ENCODE data around the gene CLCN6. TPM values are rescaled to one million over a fixed set of nuclear protein-coding genes. Genes with fewer than 3 reads are reported as not detected.

Gene CLCN6
- total and polyA plus RNA-seq, 2 of the 13 experiments (the other 11 are each of a cell fraction or from before 2014, with no cell fraction given) = 14.9 to 19.3 TPM

DNA sequence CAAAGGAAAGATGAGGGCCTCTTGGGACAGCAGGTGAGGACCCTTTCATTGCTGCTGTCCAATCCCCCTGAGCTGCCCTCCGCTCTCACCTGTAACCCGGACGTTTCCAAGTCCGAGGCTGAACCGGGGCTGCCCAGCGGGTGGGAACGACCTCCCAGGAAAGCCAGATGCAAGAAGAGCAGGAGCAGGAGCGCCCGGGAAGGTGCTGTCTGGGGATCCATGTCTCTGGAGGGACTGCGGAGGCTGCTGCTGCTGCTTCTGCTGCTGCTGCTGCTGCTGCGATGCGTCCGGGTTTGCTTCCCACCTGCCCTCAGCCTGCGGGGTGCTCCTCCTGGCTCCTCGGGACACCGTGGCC, 52.6 kb downstream of the CLCN6 start, which contains the start of gene NPPB:
Gene NPPB (minus strand): TSS at position 333 of the 355 bp plus-strand sequence. CDS start 112 bp downstream, at position 221.
- Histone ChIP-seq H3K79me2 (ENCODE audit: insufficient read depth, low read length) (no peaks in the 10 kb centered on the region), H3K4me3 (replicated peaks in 1 of 3; ENCODE audit: insufficient read depth in 1 of 3, low read depth in 2 of 3, low read length in 3 of 3) (peak within 1 kb of the TSS in 2 of 3 experiments; percentile 17 to 51; a peak in 2 of 6 replicates), H4K20me1 (ENCODE audit: insufficient read depth, low read length) (no peaks in the 10 kb centered on the region), H3K4me1 (ENCODE audit: insufficient read depth, low read length) (no peaks in the 10 kb centered on the region), H3K9ac (ENCODE audit: insufficient read depth, low read depth, low read length) (no peak within 1 kb of the TSS), H3K27me3 (ENCODE audit: control insufficient read depth in 1 of 2, insufficient read depth in 2 of 2, low read length in 2 of 2) (peaks cover 2 to 28% of the 10 kb centered on the region in 2 experiments; a peak in 4 of 5 replicates), H3K27ac (ENCODE audit: extremely low read length, insufficient read depth, low read length) (no peak within 1 kb of the TSS), H3K4me2 (ENCODE audit: low read depth, low read length) (peak within 1 kb of the TSS; percentile 47), H3K36me3 (replicated peaks in 1 of 2; ENCODE audit: control insufficient read depth in 1 of 2, insufficient read depth in 2 of 2, low read length in 2 of 2) (no peaks in the 10 kb centered on the region), H2AFZ (ENCODE audit: low read length) (no peak within 1 kb of the TSS), H3K9me3 (ENCODE audit: low read length) (no peaks in the 10 kb centered on the region)
- in situ Hi-C loops (cut with HindIII; ENCODE audit: extremely low pct_ligation_motif_present, low pct_unique_long_range_greater_than_20kb) (no loop called here), intact Hi-C loops (cut with micrococcal nuclease; ENCODE audit: unreplicated experiment) (no loop called here)
- ChIA-PET CTCF (ENCODE audit: low intra/inter-chr PET ratio, low total read pairs) (no interaction called here), POLR2A (no interaction called here)
- DNase-seq (ENCODE audit: low spot score) (no peak), FAIRE-seq (no peak), ATAC-seq (no peak)
- TF ChIP-seq SRY (CRISPR knock-in tag; IDR thresholded peaks at IDR 0.05) (no peak), RARA (CRISPR knock-in tag; IDR thresholded peaks at IDR 0.05) (no peak), ZNF768 (CRISPR knock-in tag; IDR thresholded peaks at IDR 0.05) (no peak), NFKBIZ (CRISPR knock-in tag; IDR thresholded peaks at IDR 0.05) (no peak), POGZ (CRISPR knock-in tag; IDR thresholded peaks at IDR 0.05) (no peak), KDM1A (CRISPR knock-in tag; IDR thresholded peaks at IDR 0.05) (no peak), ZNF891 (CRISPR knock-in tag; IDR thresholded peaks at IDR 0.05) (no peak), U2AF1 (optimal IDR thresholded peaks at IDR 0.05; ENCODE audit: low read depth, low read length) (no peak), EEA1 (CRISPR knock-in tag; IDR thresholded peaks at IDR 0.05; ENCODE audit: borderline replicate concordance) (no peak), SOX5 (CRISPR knock-in tag; IDR thresholded peaks at IDR 0.05; ENCODE audit: borderline replicate concordance) (no peak), HOXD1 (CRISPR knock-in tag; IDR thresholded peaks at IDR 0.05) (no peak), ZNF629 (CRISPR knock-in tag; conservative IDR thresholded peaks at IDR 0.05) (no peak), ZNF160 (CRISPR knock-in tag; IDR thresholded peaks at IDR 0.05) (no peak), MAFG (CRISPR knock-in tag; IDR thresholded peaks at IDR 0.05) (no peak), ELK4 (CRISPR knock-in tag; IDR thresholded peaks at IDR 0.05; ENCODE audit: borderline replicate concordance) (no peak)
- TF ChIP-seq, protein P1, sequence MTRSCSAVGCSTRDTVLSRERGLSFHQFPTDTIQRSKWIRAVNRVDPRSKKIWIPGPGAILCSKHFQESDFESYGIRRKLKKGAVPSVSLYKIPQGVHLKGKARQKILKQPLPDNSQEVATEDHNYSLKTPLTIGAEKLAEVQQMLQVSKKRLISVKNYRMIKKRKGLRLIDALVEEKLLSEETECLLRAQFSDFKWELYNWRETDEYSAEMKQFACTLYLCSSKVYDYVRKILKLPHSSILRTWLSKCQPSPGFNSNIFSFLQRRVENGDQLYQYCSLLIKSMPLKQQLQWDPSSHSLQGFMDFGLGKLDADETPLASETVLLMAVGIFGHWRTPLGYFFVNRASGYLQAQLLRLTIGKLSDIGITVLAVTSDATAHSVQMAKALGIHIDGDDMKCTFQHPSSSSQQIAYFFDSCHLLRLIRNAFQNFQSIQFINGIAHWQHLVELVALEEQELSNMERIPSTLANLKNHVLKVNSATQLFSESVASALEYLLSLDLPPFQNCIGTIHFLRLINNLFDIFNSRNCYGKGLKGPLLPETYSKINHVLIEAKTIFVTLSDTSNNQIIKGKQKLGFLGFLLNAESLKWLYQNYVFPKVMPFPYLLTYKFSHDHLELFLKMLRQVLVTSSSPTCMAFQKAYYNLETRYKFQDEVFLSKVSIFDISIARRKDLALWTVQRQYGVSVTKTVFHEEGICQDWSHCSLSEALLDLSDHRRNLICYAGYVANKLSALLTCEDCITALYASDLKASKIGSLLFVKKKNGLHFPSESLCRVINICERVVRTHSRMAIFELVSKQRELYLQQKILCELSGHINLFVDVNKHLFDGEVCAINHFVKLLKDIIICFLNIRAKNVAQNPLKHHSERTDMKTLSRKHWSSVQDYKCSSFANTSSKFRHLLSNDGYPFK (CRISPR knock-in tag; IDR thresholded peaks at IDR 0.05; ENCODE audit: borderline replicate concordance) = no peak
- no TSS peak for BruUV-seq (replicated peaks)
- 14% methylated on average over 7 of the region's 16 CpGs for WGBS (ENCODE audit: low lambda C conversion rate)

All from HepG2 (cell line).